Activated naive CD4-positive, alpha-beta T cell treated with Interleukin-2 at 50 U/mL for 16 hours (primary cell): Measurements from ENCODE around the gene GRK5.
A peak's percentile ranks its signal among the peaks of the same experiment; 100 is the strongest.
"Not testable (repeated sequence)": the region's sequence is repeated elsewhere in the genome, so short reads cannot be mapped to it uniquely, and the experiment has no call there.

Experiments used
- DNase-seq: peaks from one replicate; pipeline ENCODE4 v3.0.0-alpha.2; 2020

GRK5 gene

GRCh38 chr10:119426699-119427098 is 219.3 kb downstream of the GRK5 start:
- no peak for DNase-seq

- DNase-seq: no peak
Observed at GRCh38 chr10:119427263-119427864, 220.0 kb downstream of the GRK5 start.

- DNase-seq: no peak
Observed at GRCh38 chr10:119428789-119429188, 221.4 kb downstream of the GRK5 start.

- DNase-seq: no peak
Observed at GRCh38 chr10:119429771-119430170, 222.4 kb downstream of the GRK5 start.

DNA sequence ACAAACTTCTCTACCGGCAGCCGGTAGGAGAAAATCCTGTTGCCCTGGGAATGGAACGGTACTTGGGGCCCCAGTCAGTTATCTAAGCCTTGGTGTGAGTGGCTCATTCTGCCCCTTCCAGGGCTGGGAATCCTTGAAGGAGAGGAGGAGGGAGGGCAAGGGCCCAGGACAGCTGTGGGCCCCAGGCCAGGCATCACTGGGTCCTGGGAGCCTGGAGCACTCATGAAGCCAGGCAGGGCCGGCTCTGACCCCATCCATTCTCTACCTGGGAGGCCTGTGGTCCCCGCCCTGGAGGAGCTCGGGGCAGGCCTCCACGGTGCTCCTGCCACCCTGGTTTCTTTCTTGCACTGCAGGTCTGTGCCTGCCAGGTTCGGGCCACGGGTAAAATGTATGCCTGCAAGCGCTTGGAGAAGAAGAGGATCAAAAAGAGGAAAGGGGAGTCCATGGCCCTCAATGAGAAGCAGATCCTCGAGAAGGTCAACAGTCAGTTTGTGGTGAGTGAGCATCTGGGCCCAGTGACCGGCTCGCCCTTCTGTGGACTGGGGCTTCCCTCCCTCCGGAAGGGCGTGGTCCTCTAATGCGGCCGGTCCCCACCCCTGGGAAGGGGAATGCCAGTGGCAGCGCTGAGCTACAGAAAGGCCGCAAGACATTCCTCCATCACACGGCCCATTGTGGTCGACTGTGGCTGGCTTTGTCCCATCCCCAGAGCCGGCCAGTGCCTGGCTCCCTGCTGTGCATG is 223.8 kb downstream of the GRK5 start:
- no peak for DNase-seq

GRCh38 chr10:119431773-119432135 is 224.4 kb downstream of the GRK5 start:
- DNase-seq: no peak

DNA sequence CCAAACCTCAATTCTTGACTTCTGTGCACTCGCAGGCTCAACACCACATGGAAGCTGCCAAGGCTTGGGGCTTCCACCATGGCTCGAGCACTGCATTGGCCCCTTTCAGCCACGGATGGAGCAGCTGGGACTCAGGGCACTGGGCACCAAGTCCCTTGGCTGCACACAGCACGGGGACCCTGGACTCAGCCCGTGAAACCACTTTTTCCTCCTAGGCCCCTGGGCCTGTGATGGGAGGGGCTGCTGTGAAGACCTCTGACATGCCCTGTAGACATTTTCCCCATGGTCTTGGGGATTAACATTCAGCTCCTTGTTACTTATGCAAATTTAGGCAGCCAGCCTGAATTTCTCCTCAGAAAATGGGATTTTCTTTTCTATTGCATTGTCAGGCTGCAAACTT is 227.6 kb downstream of the GRK5 start:
- DNase-seq: not testable (repeated sequence)

DNA sequence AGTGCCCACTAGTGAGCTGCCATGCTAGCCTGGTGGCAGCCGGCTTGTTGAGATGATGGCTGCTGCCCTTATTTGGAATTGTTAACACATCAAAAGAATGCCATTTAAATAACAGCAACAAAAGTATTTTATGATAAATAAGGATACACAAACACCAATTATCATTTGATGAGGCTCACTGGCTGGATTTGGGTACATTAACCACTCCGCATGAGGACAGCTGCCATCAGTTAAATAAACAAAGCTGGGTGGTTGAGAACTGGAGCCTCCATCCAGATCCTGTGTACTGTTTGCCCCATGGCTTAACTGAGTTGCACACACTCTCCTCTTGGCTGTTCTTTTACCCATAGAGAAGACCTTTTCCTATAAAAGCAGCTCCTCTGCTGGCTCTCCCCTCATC is 231.3 kb downstream of the GRK5 start:
- DNase-seq: no peak

- no peak for DNase-seq
Observed at GRCh38 chr10:119439922-119440321, 232.6 kb downstream of the GRK5 start.

GRCh38 chr10:119441151-119441821 is 233.9 kb downstream of the GRK5 start:
- DNase-seq: no peak

DNA sequence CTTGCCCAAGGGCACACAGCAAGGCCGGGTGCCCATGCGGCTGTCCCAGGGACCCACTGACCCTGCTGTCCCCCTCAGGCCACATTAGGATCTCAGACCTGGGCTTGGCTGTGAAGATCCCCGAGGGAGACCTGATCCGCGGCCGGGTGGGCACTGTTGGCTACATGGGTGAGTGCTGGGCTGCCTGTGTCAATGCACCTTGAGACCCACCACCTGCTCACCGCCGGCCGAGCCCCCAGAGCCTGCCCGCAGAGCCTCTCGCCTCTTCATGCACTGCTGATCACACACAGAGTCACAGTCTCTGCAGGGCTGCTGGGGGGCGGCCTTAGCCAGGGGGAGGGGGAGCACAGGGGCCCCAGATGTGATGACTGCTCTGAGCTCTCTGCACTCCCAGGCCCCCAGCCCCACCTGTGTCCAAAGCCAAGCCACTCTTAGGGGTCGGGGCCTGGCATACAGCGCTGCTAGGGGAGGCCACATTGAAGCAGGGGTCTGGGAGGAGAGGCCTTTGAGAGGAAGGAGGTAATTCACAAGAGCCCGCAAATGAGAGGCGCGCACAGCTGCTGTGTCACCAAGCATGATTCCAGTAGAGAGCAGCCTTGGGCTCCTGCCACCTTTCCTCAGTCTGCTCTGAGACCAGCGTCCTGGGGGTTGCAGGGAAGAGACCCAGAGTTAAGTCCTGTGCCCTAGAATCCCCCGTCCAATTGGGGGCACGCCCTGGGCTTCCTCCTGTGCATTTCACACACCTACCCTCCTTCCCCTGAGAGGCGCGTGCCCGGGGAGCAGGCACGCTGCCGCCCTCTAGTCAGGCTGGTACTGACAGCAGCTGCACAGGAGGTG is 234.8 kb downstream of the GRK5 start:
- no peak for DNase-seq

GRCh38 chr10:119442758-119443060 is 235.3 kb downstream of the GRK5 start:
- DNase-seq: no peak

- DNase-seq: no peak
Observed at GRCh38 chr10:119443441-119443840, 236.1 kb downstream of the GRK5 start.

DNA sequence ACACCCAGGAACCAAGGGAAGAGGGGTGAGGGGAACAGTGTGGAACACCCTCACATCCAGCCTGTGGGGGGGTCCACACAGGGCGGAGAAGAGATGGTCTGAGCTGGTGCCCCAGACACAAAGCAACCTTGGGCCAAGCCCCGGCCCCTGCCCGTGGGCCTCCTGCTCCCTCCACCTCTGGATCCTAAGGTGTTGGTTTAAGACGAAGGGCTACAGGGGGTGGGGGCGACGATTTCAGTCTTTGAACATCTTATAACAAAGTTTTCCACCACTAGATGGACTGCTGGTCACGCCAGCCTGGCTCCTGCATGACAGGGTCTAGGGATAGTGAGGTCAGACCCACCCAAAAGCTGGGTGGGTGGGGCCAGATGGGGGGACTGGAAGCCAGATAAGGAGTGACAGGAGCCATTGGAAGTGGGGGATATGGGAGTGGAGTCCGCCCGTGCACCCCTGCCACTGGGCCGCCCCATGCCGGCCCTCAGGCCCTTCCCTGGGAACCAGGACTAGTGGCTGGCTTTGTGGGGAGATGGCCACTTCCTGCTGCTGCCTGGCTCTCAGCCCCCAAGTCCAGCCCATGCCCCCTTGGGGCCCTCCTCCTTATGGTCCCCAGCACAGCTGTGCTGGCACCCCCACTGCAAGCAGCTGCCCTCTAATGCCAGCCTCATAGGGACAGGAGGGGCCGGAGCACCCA is 236.7 kb downstream of the GRK5 start:
- DNase-seq: no peak

DNA sequence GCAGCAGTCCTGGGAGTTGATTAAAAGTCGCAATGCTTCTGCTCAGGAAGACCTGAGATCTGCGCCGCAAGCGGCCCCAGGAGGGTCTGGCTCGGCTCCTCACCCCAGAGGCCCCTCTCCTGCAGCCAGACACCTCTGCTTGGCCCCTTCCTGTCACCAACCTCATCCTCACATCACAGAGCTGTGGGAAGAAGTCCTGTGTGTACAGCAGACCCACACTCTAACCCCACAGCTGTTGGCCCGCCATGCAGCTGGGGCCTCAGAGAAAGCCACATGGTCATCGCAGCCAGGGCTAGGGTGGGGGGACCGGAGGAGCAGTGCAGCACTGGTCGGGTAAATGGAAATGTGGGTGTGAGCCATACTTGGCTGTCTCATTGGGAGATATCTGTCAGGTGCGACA is 237.5 kb downstream of the GRK5 start:
- DNase-seq: no peak

GRCh38 chr10:119445311-119445934 is 238.1 kb downstream of the GRK5 start:
- peak; percentile 81 for DNase-seq

GRCh38 chr10:119445935-119446317 is 238.6 kb downstream of the GRK5 start:
- no peak for DNase-seq

- no peak for DNase-seq
Observed at GRCh38 chr10:119446441-119447277, 239.3 kb downstream of the GRK5 start.

GRCh38 chr10:119447421-119447820 is 240.1 kb downstream of the GRK5 start:
- DNase-seq: no peak

DNA sequence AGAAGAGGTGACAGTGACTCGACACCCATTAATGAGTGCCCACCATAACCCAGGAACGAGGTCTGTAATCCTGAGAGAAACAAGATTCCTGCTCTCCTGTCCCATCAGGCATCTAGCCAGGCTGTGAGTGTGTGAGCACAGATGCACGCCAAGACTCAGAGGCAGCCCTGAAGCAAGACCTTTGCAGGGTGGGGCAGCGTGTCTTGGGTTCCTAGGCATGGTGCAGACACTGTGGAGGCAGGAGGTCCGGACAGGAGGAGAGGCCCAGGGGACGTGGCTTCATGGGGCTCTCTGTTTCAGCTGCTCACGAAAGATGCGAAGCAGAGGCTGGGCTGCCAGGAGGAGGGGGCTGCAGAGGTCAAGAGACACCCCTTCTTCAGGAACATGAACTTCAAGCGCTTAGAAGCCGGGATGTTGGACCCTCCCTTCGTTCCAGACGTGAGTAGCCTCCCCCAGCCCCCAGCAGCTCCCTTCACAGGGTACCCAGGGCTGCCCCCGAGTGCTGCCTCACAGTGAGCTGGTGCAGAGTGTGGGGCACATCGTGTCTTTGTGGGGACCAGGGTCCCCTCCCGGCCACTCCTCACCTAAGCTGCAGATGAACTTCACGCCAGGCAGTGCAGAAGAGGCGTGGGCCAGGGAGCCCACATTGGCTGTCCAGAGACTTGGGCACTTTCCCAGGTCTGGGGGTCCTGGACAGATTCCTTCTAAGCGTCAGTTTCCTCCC is 240.6 kb downstream of the GRK5 start:
- no peak for DNase-seq
